ENCODE results near the gene GINS2. TPM values are rescaled to one million over a fixed set of nuclear protein-coding genes. Genes with fewer than 3 reads are reported as not detected.

The GINS2 gene
- total and polyA plus RNA-seq, 4 donors = 1.6 to 3.1 (median 2.4) TPM

DNA sequence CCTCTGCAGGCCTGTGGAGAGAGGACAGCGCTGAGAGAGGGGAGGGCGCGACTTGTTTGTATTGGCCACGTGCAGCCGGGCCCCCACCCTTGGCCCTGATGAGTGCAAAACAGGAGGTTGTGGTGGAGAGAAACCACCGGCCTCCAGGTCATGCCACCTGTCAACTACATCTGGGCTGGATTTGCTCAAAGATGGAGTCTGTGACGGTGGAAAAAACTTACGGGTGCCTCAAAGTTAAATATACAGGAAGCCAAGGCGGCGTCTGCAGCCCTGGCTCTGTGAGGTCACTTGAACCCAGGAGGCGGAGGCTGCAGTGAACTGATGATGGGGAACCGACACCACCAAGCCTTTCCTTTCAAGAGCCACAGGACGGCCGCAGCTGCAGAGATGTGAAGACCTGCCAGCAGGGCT lies 46.5 kb upstream of the GINS2 start:
- Histone ChIP-seq H3K36me3 (ENCODE audit: control insufficient read depth in 4 of 4, insufficient read depth in 4 of 4, low read length in 4 of 4) (no peaks in the 10 kb centered on the region), H3K9me3 (ENCODE audit: control insufficient read depth in 4 of 4, insufficient read depth in 3 of 4, low read length in 3 of 4) (no peaks in the 10 kb centered on the region), H3K27me3 (ENCODE audit: control insufficient read depth in 3 of 3, insufficient read depth in 3 of 3, low read length in 2 of 3) (no peaks in the 10 kb centered on the region), H3K9ac (ENCODE audit: insufficient read depth in 1 of 2, low read length in 2 of 2) (no peak overlapping the region), H3K27ac (ENCODE audit: low read depth in 1 of 2, low read length in 1 of 2) (no peak overlapping the region), H3K4me3 (no peak overlapping the region), H3K4me1 (ENCODE audit: control insufficient read depth in 5 of 5, insufficient read depth in 5 of 5, low read length in 5 of 5) (no peaks in the 10 kb centered on the region)
- TF ChIP-seq, protein P1, sequence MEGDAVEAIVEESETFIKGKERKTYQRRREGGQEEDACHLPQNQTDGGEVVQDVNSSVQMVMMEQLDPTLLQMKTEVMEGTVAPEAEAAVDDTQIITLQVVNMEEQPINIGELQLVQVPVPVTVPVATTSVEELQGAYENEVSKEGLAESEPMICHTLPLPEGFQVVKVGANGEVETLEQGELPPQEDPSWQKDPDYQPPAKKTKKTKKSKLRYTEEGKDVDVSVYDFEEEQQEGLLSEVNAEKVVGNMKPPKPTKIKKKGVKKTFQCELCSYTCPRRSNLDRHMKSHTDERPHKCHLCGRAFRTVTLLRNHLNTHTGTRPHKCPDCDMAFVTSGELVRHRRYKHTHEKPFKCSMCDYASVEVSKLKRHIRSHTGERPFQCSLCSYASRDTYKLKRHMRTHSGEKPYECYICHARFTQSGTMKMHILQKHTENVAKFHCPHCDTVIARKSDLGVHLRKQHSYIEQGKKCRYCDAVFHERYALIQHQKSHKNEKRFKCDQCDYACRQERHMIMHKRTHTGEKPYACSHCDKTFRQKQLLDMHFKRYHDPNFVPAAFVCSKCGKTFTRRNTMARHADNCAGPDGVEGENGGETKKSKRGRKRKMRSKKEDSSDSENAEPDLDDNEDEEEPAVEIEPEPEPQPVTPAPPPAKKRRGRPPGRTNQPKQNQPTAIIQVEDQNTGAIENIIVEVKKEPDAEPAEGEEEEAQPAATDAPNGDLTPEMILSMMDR (IDR thresholded peaks at IDR 0.05; ENCODE audit: control extremely low read depth, extremely low read depth) = no peak
- no peak for ATAC-seq (ENCODE audit: insufficient read depth, low FRiP score)
- 42 to 66% methylated on average over 14 of the region's 14 CpGs for WGBS, 2 donors
- DNase-seq = no peak

DNA sequence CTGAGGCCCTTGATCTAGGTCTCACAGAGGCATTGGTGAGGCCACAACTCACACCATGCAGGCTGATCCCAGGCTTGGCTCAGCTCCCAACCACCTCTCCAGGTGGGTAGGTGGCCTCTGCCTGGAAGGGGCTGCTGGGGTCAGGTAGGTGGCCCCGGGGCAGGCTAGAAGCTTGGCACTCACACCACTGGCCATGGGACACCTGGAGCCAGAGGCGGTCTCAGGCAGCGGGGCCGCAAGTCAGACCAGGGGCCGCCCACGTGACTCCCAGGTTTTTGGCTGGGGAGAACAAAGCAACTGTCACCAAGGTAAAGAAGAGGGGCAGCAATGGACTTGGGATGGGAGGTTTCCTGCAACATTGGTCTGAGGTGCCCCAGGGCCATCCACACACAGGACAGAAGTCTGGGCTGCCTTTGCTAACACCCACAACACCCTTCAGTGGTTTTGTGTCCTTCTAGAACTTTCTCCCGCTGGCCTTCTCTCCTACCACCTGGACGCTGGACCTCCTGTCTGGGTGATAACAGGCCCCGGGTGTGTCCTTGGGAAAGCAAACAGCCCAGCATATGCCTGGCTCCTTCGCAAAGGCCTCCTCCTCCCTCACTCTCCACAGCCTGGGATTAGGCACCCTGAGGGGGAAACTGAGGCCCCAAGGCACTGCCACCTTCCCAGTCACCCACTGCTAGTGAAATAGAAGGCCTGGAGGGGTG lies 45.7 kb upstream of the GINS2 start:
- H3K36me3 ChIP-seq (ENCODE audit: control insufficient read depth in 4 of 4, insufficient read depth in 4 of 4, low read length in 4 of 4) = no peaks in the 10 kb centered on the region
- peaks cover 0 to 3% (median 0%) of the 10 kb centered on the region in 5 donors for H3K4me1 ChIP-seq (ENCODE audit: control insufficient read depth in 5 of 5, insufficient read depth in 5 of 5, low read length in 5 of 5)
- 82 to 83% methylated on average over 10 of the region's 10 CpGs for WGBS, 2 donors
- DNase-seq = no peak
- H3K9ac ChIP-seq (ENCODE audit: insufficient read depth in 1 of 2, low read length in 2 of 2) = no peak overlapping the region
- ATAC-seq (ENCODE audit: insufficient read depth, low FRiP score) = no peak
- H3K27me3 ChIP-seq (ENCODE audit: control insufficient read depth in 3 of 3, insufficient read depth in 3 of 3, low read length in 2 of 3) = no peaks in the 10 kb centered on the region
- H3K4me3 ChIP-seq = no peak overlapping the region
- H3K9me3 ChIP-seq (ENCODE audit: control insufficient read depth in 4 of 4, insufficient read depth in 3 of 4, low read length in 3 of 4) = no peaks in the 10 kb centered on the region
- H3K27ac ChIP-seq (ENCODE audit: low read depth in 1 of 2, low read length in 1 of 2) = no peak overlapping the region
- TF ChIP-seq, protein P1 (IDR thresholded peaks at IDR 0.05; ENCODE audit: control extremely low read depth, extremely low read depth) = no peak

DNA sequence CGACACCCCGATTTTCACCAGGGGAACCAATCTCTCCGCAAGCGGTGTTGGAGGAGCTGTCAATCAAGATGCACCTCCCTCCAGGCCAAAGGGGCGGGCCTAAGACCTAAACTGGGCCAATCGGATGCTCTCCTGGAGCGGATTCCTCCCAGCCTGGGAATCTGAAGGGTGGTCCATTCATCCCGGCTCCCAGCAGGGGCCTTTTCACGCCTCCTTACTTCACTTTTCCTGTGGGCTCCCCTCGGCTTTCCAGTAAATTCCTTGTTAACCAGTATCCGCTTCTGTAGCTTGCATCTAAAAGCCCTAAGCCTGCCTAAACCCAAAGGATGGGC lies 45.1 kb upstream of the GINS2 start:
- Histone ChIP-seq H3K9ac (ENCODE audit: insufficient read depth in 1 of 2, low read length in 2 of 2) (no peak overlapping the region), H3K27me3 (ENCODE audit: control insufficient read depth in 3 of 3, insufficient read depth in 3 of 3, low read length in 2 of 3) (no peaks in the 10 kb centered on the region), H3K27ac (ENCODE audit: low read depth in 1 of 2, low read length in 1 of 2) (no peak overlapping the region), H3K9me3 (ENCODE audit: control insufficient read depth in 4 of 4, insufficient read depth in 3 of 4, low read length in 3 of 4) (no peaks in the 10 kb centered on the region), H3K4me3 (no peak overlapping the region), H3K36me3 (ENCODE audit: control insufficient read depth in 4 of 4, insufficient read depth in 4 of 4, low read length in 4 of 4) (no peaks in the 10 kb centered on the region), H3K4me1 (ENCODE audit: control insufficient read depth in 5 of 5, insufficient read depth in 5 of 5, low read length in 5 of 5) (peaks cover 0 to 3% (median 0%) of the 10 kb centered on the region in 5 donors)
- no peak for ATAC-seq (ENCODE audit: insufficient read depth, low FRiP score)
- TF ChIP-seq, protein P1 (IDR thresholded peaks at IDR 0.05; ENCODE audit: control extremely low read depth, extremely low read depth) = no peak
- 49 to 56% methylated on average over 11 of the region's 11 CpGs for WGBS, 2 donors
- no peak for DNase-seq
